HG02678 (cell line): ENCODE results near the gene TCFL5.

ENCODE experiments used
- ATAC-seq: cut with Tn5 transposase; IDR thresholded peaks from one replicate; pipeline ENCODE4 v1.9.1; 2021; ENCODE audit warnings: mild to moderate bottlenecking, moderate library complexity; ENCODE audit not compliant: unreplicated experiment

TCFL5 gene

GRCh38 chr20:62896526-62896925 lies 34.9 kb upstream of the TCFL5 start:
- no peak for ATAC-seq

- ATAC-seq: no peak
These were observed 33.9 kb upstream of the TCFL5 start for GRCh38 chr20:62895539-62895938.

- ATAC-seq: no peak
These were observed 32.6 kb upstream of the TCFL5 start for GRCh38 chr20:62894261-62894660.

- ATAC-seq: no peak
These were observed 32.1 kb upstream of the TCFL5 start for GRCh38 chr20:62893700-62894099.

- no peak for ATAC-seq
These were observed 31.0 kb upstream of the TCFL5 start for GRCh38 chr20:62892348-62893304.

GRCh38 chr20:62891111-62891510 lies 29.5 kb upstream of the TCFL5 start:
- no peak for ATAC-seq

GRCh38 chr20:62890444-62890843 lies 28.8 kb upstream of the TCFL5 start:
- no peak for ATAC-seq

GRCh38 chr20:62889871-62890270 lies 28.2 kb upstream of the TCFL5 start:
- ATAC-seq: no peak

- ATAC-seq: no peak
These were observed 27.8 kb upstream of the TCFL5 start for GRCh38 chr20:62889411-62889810.

GRCh38 chr20:62888910-62889309 lies 27.3 kb upstream of the TCFL5 start:
- no peak for ATAC-seq

GRCh38 chr20:62888406-62888805 lies 26.8 kb upstream of the TCFL5 start:
- ATAC-seq: no peak

- ATAC-seq: no peak
These were observed 26.2 kb upstream of the TCFL5 start for GRCh38 chr20:62887860-62888239.

GRCh38 chr20:62887152-62887859 lies 25.7 kb upstream of the TCFL5 start:
- ATAC-seq: no peak

- ATAC-seq: no peak
These were observed 25.1 kb upstream of the TCFL5 start for GRCh38 chr20:62886709-62887058.

- no peak for ATAC-seq
These were observed 24.5 kb upstream of the TCFL5 start for GRCh38 chr20:62885896-62886708.

- ATAC-seq: no peak
These were observed 23.6 kb upstream of the TCFL5 start for GRCh38 chr20:62885046-62885895.

- no peak for ATAC-seq
These were observed 22.9 kb upstream of the TCFL5 start for GRCh38 chr20:62884556-62884955.

- ATAC-seq: no peak
These were observed 20.8 kb upstream of the TCFL5 start for GRCh38 chr20:62882426-62882825.

GRCh38 chr20:62881662-62882395 lies 20.2 kb upstream of the TCFL5 start:
- no peak for ATAC-seq
